ENCODE data around the gene QSOX1.

DNA sequence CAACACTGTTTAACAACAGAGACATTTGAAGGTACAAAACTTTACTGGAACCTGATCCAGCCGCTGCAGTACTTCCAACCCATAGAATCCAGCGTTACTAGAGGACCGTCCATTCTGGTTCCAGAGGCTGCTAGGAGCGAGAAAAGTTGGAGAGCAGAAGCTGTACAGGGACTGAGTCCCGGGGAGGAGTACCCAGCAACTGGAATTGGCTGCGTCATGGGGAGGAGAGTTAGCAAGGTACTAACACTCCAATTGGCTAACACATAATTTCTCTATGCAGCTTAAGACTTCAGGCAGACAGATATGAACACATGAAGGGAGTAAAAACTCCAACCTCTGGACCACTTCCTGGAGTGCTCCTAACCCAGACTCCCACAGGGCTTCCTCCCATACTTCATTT, 2.1 kb upstream of the QSOX1 start:
- TF ChIP-seq CTCF (IDR thresholded peaks at IDR 0.05) (no peak), POLR2A (IDR thresholded peaks at IDR 0.05) (no peak)
